Gastrocnemius medialis (tissue), 4 donors: ENCODE results near the gene LUZP1.

Source experiments
- POLR2A ChIP-seq, 2 donors: fragments of 450-650 bp; IDR thresholded peaks; one replicate each; pipeline ENCODE4 v1.6.1; 2017; ENCODE audit warnings: antibody characterized with exemption in 2 of 2, mild to moderate bottlenecking in 2 of 2, moderate library complexity in 2 of 2
- TF ChIP-seq, protein P1 (sequence below), 5 experiments: fragments of 450-650 bp in 3 of 5; fragments of 200-600 bp in 2 of 5; sonication (generic) in 2 of 5; IDR thresholded peaks in 4 of 5; conservative IDR thresholded peaks in 1 of 5; 1 replicate in 4 of 5; 2 replicates in 1 of 5; pipeline ENCODE4 v1.5.1; 2016 to 2019; ENCODE audit warnings: antibody characterized with exemption in 5 of 5, mild to moderate bottlenecking in 3 of 5, moderate library complexity in 3 of 5

DNA sequence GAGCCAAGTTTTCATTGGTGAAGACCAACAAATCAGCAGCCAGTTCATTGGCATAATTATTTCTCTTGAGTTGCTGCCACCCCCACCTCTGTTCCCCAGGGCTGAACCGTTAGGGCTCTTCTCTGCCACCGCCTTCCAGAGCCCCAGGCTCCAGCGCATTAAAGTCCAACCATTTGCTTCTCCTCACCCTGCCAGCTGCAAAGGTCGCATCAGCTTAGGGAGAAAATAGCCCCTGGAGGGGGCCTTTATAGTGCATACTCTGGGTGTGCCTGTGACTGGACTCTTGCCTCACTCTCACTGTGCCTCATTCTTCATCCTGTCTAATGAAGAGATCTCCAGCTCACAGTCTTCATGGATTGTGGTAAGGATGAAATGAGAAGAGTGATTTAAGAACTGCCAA lies 99.0 kb downstream of the LUZP1 start:
- TF ChIP-seq, protein P1, sequence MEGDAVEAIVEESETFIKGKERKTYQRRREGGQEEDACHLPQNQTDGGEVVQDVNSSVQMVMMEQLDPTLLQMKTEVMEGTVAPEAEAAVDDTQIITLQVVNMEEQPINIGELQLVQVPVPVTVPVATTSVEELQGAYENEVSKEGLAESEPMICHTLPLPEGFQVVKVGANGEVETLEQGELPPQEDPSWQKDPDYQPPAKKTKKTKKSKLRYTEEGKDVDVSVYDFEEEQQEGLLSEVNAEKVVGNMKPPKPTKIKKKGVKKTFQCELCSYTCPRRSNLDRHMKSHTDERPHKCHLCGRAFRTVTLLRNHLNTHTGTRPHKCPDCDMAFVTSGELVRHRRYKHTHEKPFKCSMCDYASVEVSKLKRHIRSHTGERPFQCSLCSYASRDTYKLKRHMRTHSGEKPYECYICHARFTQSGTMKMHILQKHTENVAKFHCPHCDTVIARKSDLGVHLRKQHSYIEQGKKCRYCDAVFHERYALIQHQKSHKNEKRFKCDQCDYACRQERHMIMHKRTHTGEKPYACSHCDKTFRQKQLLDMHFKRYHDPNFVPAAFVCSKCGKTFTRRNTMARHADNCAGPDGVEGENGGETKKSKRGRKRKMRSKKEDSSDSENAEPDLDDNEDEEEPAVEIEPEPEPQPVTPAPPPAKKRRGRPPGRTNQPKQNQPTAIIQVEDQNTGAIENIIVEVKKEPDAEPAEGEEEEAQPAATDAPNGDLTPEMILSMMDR (IDR thresholded peaks at IDR 0.05 in 4 of 5, conservative IDR thresholded peaks at IDR 0.05 in 1 of 5): no peak
- TF ChIP-seq POLR2A (IDR thresholded peaks at IDR 0.05): no peak
